ENCODE data around the gene ZNF428. TPM values are rescaled to one million over a fixed set of nuclear protein-coding genes. Genes with fewer than 3 reads are reported as not detected.
A peak's percentile ranks its signal among the peaks of the same experiment; 100 is the strongest.

Gene ZNF428
- total RNA-seq, 1 experiment from 2014 or later, result 46.8 TPM

GRCh38 chr19:43598445-43599240, 20.8 kb downstream of the ZNF428 start:
- H4K20me1 ChIP-seq (ENCODE audit: low read length), result no peaks in the 10 kb centered on the region
- no peaks in the 10 kb centered on the region for H3K27me3 ChIP-seq (ENCODE audit: low read length)
- no peak overlapping the region for H2AFZ ChIP-seq (ENCODE audit: low read length)
- peak overlapping the region; percentile 91 for H3K4me2 ChIP-seq (ENCODE audit: low read length)
- no peaks in the 10 kb centered on the region for H3K9me2 ChIP-seq (replicated peaks; ENCODE audit: low read length)
- no peak overlapping the region for H3K9ac ChIP-seq (ENCODE audit: low read length)
- H3F3A ChIP-seq (ENCODE audit: low read length, unreplicated experiment), result no peaks in the 10 kb centered on the region
- no TSS peak for BruUV-seq (replicated peaks)
- DNase-seq (no peak), ATAC-seq (no peak)
- no peaks in the 10 kb centered on the region for H3K9me3 ChIP-seq (ENCODE audit: low read length)
- CTCF ChIA-PET, result no interaction called here
- intact Hi-C loops (cut with micrococcal nuclease), result no loop called here
- TF ChIP-seq EZH2 (IDR thresholded peaks at IDR 0.05; ENCODE audit: low read length, unreplicated experiment), result no peak
- TF ChIP-seq EZH2phosphoT487 (IDR thresholded peaks at IDR 0.05; ENCODE audit: borderline replicate concordance, low read length), result no peak
- TF ChIP-seq CTCF (conservative IDR thresholded peaks at IDR 0.05; ENCODE audit: low read depth, low read length), result no peak
- H3K4me1 ChIP-seq (ENCODE audit: insufficient read depth, low read length), result peaks cover 14% of the 10 kb centered on the region
- POLR2A ChIA-PET (ENCODE audit: unreplicated experiment), result no interaction called here
- peak overlapping the region; percentile 78; the same call in 1 of the 2 replicates for H3K4me3 ChIP-seq (ENCODE audit: low read length)
- no peak overlapping the region for H3K27ac ChIP-seq (ENCODE audit: low read length)
- no peaks in the 10 kb centered on the region; the same call in 1 of the 2 replicates for H3K36me3 ChIP-seq (ENCODE audit: low read depth, low read length)
- H3K79me2 ChIP-seq (ENCODE audit: low read length), result peaks cover 47% of the 10 kb centered on the region

- Histone ChIP-seq H3K36me3 (ENCODE audit: low read depth, low read length) (no peaks in the 10 kb centered on the region; the same call in 1 of the 2 replicates), H4K20me1 (ENCODE audit: low read length) (no peaks in the 10 kb centered on the region), H3K9me2 (replicated peaks; ENCODE audit: low read length) (no peaks in the 10 kb centered on the region), H3K79me2 (ENCODE audit: low read length) (peaks cover 47% of the 10 kb centered on the region), H3K27ac (ENCODE audit: low read length) (no peak overlapping the region), H3K9ac (ENCODE audit: low read length) (no peak overlapping the region), H3K4me1 (ENCODE audit: insufficient read depth, low read length) (peaks cover 14% of the 10 kb centered on the region), H3K4me2 (ENCODE audit: low read length) (peak overlapping the region; percentile 91), H3K27me3 (ENCODE audit: low read length) (no peaks in the 10 kb centered on the region), H3K4me3 (ENCODE audit: low read length) (peak overlapping the region; percentile 78), H2AFZ (ENCODE audit: low read length) (no peak overlapping the region), H3F3A (ENCODE audit: low read length, unreplicated experiment) (no peaks in the 10 kb centered on the region), H3K9me3 (ENCODE audit: low read length) (no peaks in the 10 kb centered on the region)
- DNase-seq, result no peak
- POLR2A ChIA-PET (ENCODE audit: unreplicated experiment), result no interaction called here
- BruUV-seq (replicated peaks), result no TSS peak
- intact Hi-C loops (cut with micrococcal nuclease), result no loop called here
- CTCF ChIA-PET, result no interaction called here
- ATAC-seq, result no peak
- TF ChIP-seq EZH2 (IDR thresholded peaks at IDR 0.05; ENCODE audit: low read length, unreplicated experiment) (no peak), EZH2phosphoT487 (IDR thresholded peaks at IDR 0.05; ENCODE audit: borderline replicate concordance, low read length) (no peak), CTCF (conservative IDR thresholded peaks at IDR 0.05; ENCODE audit: low read depth, low read length) (no peak)
Measured at GRCh38 chr19:43597876-43598275, 21.6 kb downstream of the ZNF428 start.
